ENCODE data around the gene COL4A1.

DNA sequence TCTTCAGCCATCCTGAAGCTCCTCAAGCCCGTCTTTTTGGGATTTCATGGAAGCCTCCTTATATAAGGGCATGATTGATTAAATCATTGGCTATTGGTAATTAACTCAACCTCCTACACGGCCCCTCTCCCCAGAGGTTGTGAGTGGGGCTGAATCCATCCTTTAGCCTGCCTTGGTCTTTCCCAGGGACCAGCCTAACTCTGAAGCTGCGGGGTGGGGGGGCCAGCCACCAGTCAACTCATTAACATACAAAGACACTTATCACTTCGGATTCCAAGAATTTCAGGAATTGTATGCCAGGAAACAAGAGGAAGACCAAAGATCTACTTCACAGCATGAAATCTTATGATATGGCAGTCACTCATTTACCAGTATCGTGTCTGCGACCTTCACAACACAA, 9.9 kb downstream of the COL4A1 start:
- TF ChIP-seq YY1 (IDR thresholded peaks at IDR 0.05; ENCODE audit: insufficient read depth, insufficient read length) (no peak), SUZ12 (IDR thresholded peaks at IDR 0.05; ENCODE audit: extremely low read depth, insufficient read depth, insufficient read length) (no peak), ZNF274 (IDR thresholded peaks at IDR 0.05; ENCODE audit: low read depth, low read length) (no peak)
